ENCODE results near the gene ATG10. TPM values are rescaled to one million over a fixed set of nuclear protein-coding genes. Genes with fewer than 3 reads are reported as not detected.

The ATG10 gene
- total RNA-seq, 1 experiment from 2014 or later: 7.6 TPM

GRCh38 chr5:82068723-82069122, 96.9 kb downstream of the ATG10 start:
- WGBS (ENCODE audit: extremely low coverage, insufficient read length, low lambda C conversion rate): no CpG with 5 or more reads among the region's 2 CpGs

More at GRCh38 chr5:82068723-82069122, 96.9 kb downstream of the ATG10 start:
- H3K36me3 Mint-ChIP-seq (ENCODE audit: insufficient read depth in 1 of 3, low read depth in 3 of 3): peaks cover 0 to 3% (median 2%) of the 10 kb centered on the region in 3 experiments; a peak in 2 of 7 replicates
- Histone ChIP-seq H4K20me1 (ENCODE audit: control insufficient read depth, insufficient read depth, insufficient read length) (no peaks in the 10 kb centered on the region), H4K5ac (ENCODE audit: insufficient read length, low read depth, low read length) (no peak overlapping the region), H2BK5ac (ENCODE audit: insufficient read length, low read length) (no peak overlapping the region), H3K9me3 (ENCODE audit: control insufficient read depth, low read depth, low read length) (no peaks in the 10 kb centered on the region), H2BK12ac (ENCODE audit: insufficient read length, low read depth, low read length) (no peak overlapping the region), H2AFZ (ENCODE audit: low read length) (no peak overlapping the region), H3K4me2 (ENCODE audit: insufficient read depth, insufficient read length, low read length) (no peak overlapping the region), H3K9ac (ENCODE audit: extremely low read depth, insufficient read length, low read length) (no peak overlapping the region), H4K91ac (ENCODE audit: insufficient read length, low read depth, low read length) (no peak overlapping the region), H3K4ac (ENCODE audit: low read depth, low read length) (no peak overlapping the region), H2BK20ac (ENCODE audit: low read depth, low read length, poor library complexity, severe bottlenecking) (no peak overlapping the region), H2BK120ac (ENCODE audit: low read depth, low read length, poor library complexity, severe bottlenecking) (no peak overlapping the region), H3K27me3 (ENCODE audit: insufficient read depth, low read length) (no peaks in the 10 kb centered on the region), H3K79me2 (ENCODE audit: insufficient read depth, low read length) (no peaks in the 10 kb centered on the region), H4K8ac (replicated peaks; ENCODE audit: insufficient read length, low read depth, low read length) (no peak overlapping the region), H3T11ph (ENCODE audit: low read length) (no peak overlapping the region), H3K23ac (ENCODE audit: insufficient read length, low read depth, low read length) (no peak overlapping the region), H3K23me2 (ENCODE audit: insufficient read length, low read depth, low read length, poor library complexity, severe bottlenecking) (no peaks in the 10 kb centered on the region), H3K56ac (ENCODE audit: insufficient read length, low read depth, low read length) (no peak overlapping the region), H3K18ac (ENCODE audit: insufficient read length, low read depth, low read length) (no peak overlapping the region), H2BK15ac (ENCODE audit: low read depth, low read length) (no peak overlapping the region), H2AK5ac (ENCODE audit: insufficient read length, low read length) (no peak overlapping the region), H3K14ac (ENCODE audit: insufficient read depth, low read length) (no peak overlapping the region), H3K27ac (ENCODE audit: insufficient read length, low read depth, low read length) (no peak overlapping the region), H3K4me1 (ENCODE audit: insufficient read depth, low read length) (no peaks in the 10 kb centered on the region), H3K79me1 (ENCODE audit: insufficient read depth, low read depth, low read length, poor library complexity, severe bottlenecking) (no peaks in the 10 kb centered on the region)
- H3K9me3 Mint-ChIP-seq: no peaks in the 10 kb centered on the region
- no peak for DNase-seq
- H3K27ac Mint-ChIP-seq: no peak overlapping the region
- no peaks in the 10 kb centered on the region for H3K4me1 Mint-ChIP-seq
- no peak overlapping the region for H3K4me3 Mint-ChIP-seq
- TF ChIP-seq, protein P1, sequence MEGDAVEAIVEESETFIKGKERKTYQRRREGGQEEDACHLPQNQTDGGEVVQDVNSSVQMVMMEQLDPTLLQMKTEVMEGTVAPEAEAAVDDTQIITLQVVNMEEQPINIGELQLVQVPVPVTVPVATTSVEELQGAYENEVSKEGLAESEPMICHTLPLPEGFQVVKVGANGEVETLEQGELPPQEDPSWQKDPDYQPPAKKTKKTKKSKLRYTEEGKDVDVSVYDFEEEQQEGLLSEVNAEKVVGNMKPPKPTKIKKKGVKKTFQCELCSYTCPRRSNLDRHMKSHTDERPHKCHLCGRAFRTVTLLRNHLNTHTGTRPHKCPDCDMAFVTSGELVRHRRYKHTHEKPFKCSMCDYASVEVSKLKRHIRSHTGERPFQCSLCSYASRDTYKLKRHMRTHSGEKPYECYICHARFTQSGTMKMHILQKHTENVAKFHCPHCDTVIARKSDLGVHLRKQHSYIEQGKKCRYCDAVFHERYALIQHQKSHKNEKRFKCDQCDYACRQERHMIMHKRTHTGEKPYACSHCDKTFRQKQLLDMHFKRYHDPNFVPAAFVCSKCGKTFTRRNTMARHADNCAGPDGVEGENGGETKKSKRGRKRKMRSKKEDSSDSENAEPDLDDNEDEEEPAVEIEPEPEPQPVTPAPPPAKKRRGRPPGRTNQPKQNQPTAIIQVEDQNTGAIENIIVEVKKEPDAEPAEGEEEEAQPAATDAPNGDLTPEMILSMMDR (conservative IDR thresholded peaks at IDR 0.05): no peak
- H3K27me3 Mint-ChIP-seq (ENCODE audit: low read depth): no peaks in the 10 kb centered on the region

All from H9 (cell line).